Ovary (tissue), 3 donors: Measurements from ENCODE around the gene CENPE.

Source experiments
- CTCF ChIP-seq, 3 donors: fragments of 450-650 bp in 2 of 3; fragments of 200-600 bp in 1 of 3; IDR thresholded peaks; one replicate each; pipeline versions ENCODE4 v1.5.1 to v1.8.0; 2016 to 2022; ENCODE audit warnings: antibody characterized with exemption in 3 of 3, mild to moderate bottlenecking in 1 of 3
- EP300 ChIP-seq: sonication (generic); formaldehyde crosslinking; IDR thresholded peaks from one replicate; pipeline ENCODE4 v1.6.1; 2017; ENCODE audit warnings: antibody characterized with exemption
- POLR2A ChIP-seq: fragments of 450-650 bp; IDR thresholded peaks from one replicate; pipeline ENCODE4 v1.6.1; 2017; ENCODE audit warnings: antibody characterized with exemption, mild to moderate bottlenecking, moderate library complexity
- donor health status: DM: no; HTN: no; CAD: no.

DNA sequence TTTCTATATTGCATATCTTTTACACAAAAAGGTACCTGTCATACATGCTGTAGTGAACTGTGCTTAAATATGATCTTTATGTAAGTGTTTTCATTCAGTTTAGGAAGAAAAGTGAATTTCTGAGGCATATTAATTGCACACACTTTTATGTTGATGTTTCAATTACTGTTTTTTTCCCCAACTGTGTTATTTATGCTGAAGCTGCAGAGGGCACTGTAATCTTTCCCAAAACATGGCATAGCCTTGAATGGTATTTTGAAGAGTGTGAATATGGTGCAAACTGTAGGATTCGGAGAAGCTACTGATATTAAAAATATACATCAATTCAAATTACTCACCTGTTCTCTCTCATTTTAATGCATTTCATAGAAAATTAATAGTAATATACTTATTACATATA, 6.0 kb upstream of the CENPE start:
- no peak for TF ChIP-seq CTCF (IDR thresholded peaks at IDR 0.05)
- TF ChIP-seq POLR2A: no peak
- TF ChIP-seq EP300: no peak
